Endothelial cell of hepatic sinusoid (primary cell): ENCODE measurements around the gene MSI2.

Source experiments
- in situ Hi-C: cut with HindIII; loops from 2 replicates; pipeline ENCODE4 v1.10.0; 2017; ENCODE audit warnings: low sequenced_read_pairs

MSI2 gene

GRCh38 chr17:57599271-57600045 lies 343.1 kb downstream of the MSI2 start:
- in situ Hi-C loops, result loop anchor here (5.0 kb wide), 2 partner anchors 37 to 73 kb away; no protein-coding TSS in a partner anchor

- in situ Hi-C loops, result no loop called here
These were observed 343.8 kb downstream of the MSI2 start for GRCh38 chr17:57600074-57600473.

- in situ Hi-C loops, result no loop called here
These were observed 344.9 kb downstream of the MSI2 start for GRCh38 chr17:57601143-57601735.

GRCh38 chr17:57602896-57603295 lies 346.6 kb downstream of the MSI2 start:
- in situ Hi-C loops, result no loop called here

GRCh38 chr17:57603546-57603945 lies 347.2 kb downstream of the MSI2 start:
- in situ Hi-C loops, result no loop called here

GRCh38 chr17:57603978-57604377 lies 347.7 kb downstream of the MSI2 start:
- in situ Hi-C loops, result no loop called here

GRCh38 chr17:57604771-57605674 lies 348.7 kb downstream of the MSI2 start:
- in situ Hi-C loops, result no loop called here

GRCh38 chr17:57605675-57606105 lies 349.4 kb downstream of the MSI2 start:
- in situ Hi-C loops, result no loop called here

GRCh38 chr17:57606111-57606875 lies 350.0 kb downstream of the MSI2 start:
- in situ Hi-C loops, result no loop called here

- in situ Hi-C loops, result no loop called here
These were observed 351.3 kb downstream of the MSI2 start for GRCh38 chr17:57607553-57608120.

- in situ Hi-C loops, result no loop called here
These were observed 352.2 kb downstream of the MSI2 start for GRCh38 chr17:57608369-57609124.

- in situ Hi-C loops, result no loop called here
These were observed 353.0 kb downstream of the MSI2 start for GRCh38 chr17:57609125-57609877.

- in situ Hi-C loops, result no loop called here
These were observed 353.6 kb downstream of the MSI2 start for GRCh38 chr17:57609878-57610270.

GRCh38 chr17:57612202-57613071 lies 356.1 kb downstream of the MSI2 start:
- in situ Hi-C loops, result no loop called here

GRCh38 chr17:57614742-57615141 lies 358.4 kb downstream of the MSI2 start:
- in situ Hi-C loops, result no loop called here

- in situ Hi-C loops, result no loop called here
These were observed 359.8 kb downstream of the MSI2 start for GRCh38 chr17:57615836-57616757.

- in situ Hi-C loops, result no loop called here
These were observed 360.9 kb downstream of the MSI2 start for GRCh38 chr17:57617218-57617617.
